ENCODE results near the gene MAST2.
"Not testable (repeated sequence)": the region's sequence is repeated elsewhere in the genome, so short reads cannot be mapped to it uniquely, and the experiment has no call there.

The MAST2 gene

GRCh38 chr1:46026531-46026930, 223.1 kb downstream of the MAST2 start:
- no peak for DNase-seq (ENCODE audit: low spot score)

- DNase-seq (ENCODE audit: low spot score): no peak
These were observed 224.6 kb downstream of the MAST2 start for GRCh38 chr1:46027788-46028573.

GRCh38 chr1:46030074-46030870, 226.9 kb downstream of the MAST2 start:
- DNase-seq (ENCODE audit: low spot score): no peak

- DNase-seq (ENCODE audit: low spot score): no peak
These were observed 227.7 kb downstream of the MAST2 start for GRCh38 chr1:46030876-46031660.

GRCh38 chr1:46034601-46035516, 231.4 kb downstream of the MAST2 start:
- no peak for DNase-seq (ENCODE audit: low spot score)

- DNase-seq (ENCODE audit: low spot score): peak; percentile 84
These were observed 233.8 kb downstream of the MAST2 start for GRCh38 chr1:46036894-46037839.

- no peak for DNase-seq (ENCODE audit: low spot score)
These were observed 236.2 kb downstream of the MAST2 start for GRCh38 chr1:46039571-46040052.

GRCh38 chr1:46041551-46041950, 238.1 kb downstream of the MAST2 start:
- DNase-seq (ENCODE audit: low spot score): no peak

GRCh38 chr1:46041974-46042373, 238.6 kb downstream of the MAST2 start:
- no peak for DNase-seq (ENCODE audit: low spot score)

- no peak for DNase-seq (ENCODE audit: low spot score)
These were observed 240.1 kb downstream of the MAST2 start for GRCh38 chr1:46043458-46044017.

GRCh38 chr1:46044116-46044515, 240.7 kb downstream of the MAST2 start:
- no peak for DNase-seq (ENCODE audit: low spot score)

- no peak for DNase-seq (ENCODE audit: low spot score)
These were observed 250.3 kb downstream of the MAST2 start for GRCh38 chr1:46053734-46054133.

- DNase-seq (ENCODE audit: low spot score): no peak
These were observed 252.9 kb downstream of the MAST2 start for GRCh38 chr1:46056325-46056724.

- DNase-seq (ENCODE audit: low spot score): not testable (repeated sequence)
These were observed 253.8 kb downstream of the MAST2 start for GRCh38 chr1:46057215-46057614.

- no peak for DNase-seq (ENCODE audit: low spot score)
These were observed 254.4 kb downstream of the MAST2 start for GRCh38 chr1:46057781-46058180.

GRCh38 chr1:46058936-46059335, 255.5 kb downstream of the MAST2 start:
- DNase-seq (ENCODE audit: low spot score): no peak

GRCh38 chr1:46061146-46061545, 257.7 kb downstream of the MAST2 start:
- DNase-seq (ENCODE audit: low spot score): no peak

- DNase-seq (ENCODE audit: low spot score): no peak
These were observed 259.4 kb downstream of the MAST2 start for GRCh38 chr1:46062651-46063319.

GRCh38 chr1:46064708-46065107, 261.3 kb downstream of the MAST2 start:
- DNase-seq (ENCODE audit: low spot score): no peak

All from HuH-7 (cell line).